Posterior vena cava (tissue), 2 donors: ENCODE data around the gene HCRTR1. TPM values are rescaled to one million over a fixed set of nuclear protein-coding genes. Genes with fewer than 3 reads are reported as not detected.

Experiments used
- DNase-seq: peaks from one replicate; pipeline ENCODE4 v3.0.0-alpha.2; 2020; ENCODE audit warnings: low spot score
- intact Hi-C, 2 donors: fragments of 100-400 bp; cut with DNase I; formaldehyde crosslinking; loops; one replicate each; pipeline versions ENCODE4 v1.14.1 to v1.14.2; 2022 to 2023
- total RNA-seq, 2 donors: library from RNA; stranded (reverse); fragmentation: NEBNext Ultra II Directional; extraction: Animal tissue kit (Norgen Biotek cat#: 25700); gene quantifications; one replicate each; pipeline ENCODE4 v1.2.1, GENCODE V29; 2021
- donor health status: DM: yes; HTN: yes; CAD: no.
- donor health status: DM: yes; HTN: yes; CAD: no.

Gene HCRTR1
- total RNA-seq, 2 donors from 2014 or later, result not detected

DNA sequence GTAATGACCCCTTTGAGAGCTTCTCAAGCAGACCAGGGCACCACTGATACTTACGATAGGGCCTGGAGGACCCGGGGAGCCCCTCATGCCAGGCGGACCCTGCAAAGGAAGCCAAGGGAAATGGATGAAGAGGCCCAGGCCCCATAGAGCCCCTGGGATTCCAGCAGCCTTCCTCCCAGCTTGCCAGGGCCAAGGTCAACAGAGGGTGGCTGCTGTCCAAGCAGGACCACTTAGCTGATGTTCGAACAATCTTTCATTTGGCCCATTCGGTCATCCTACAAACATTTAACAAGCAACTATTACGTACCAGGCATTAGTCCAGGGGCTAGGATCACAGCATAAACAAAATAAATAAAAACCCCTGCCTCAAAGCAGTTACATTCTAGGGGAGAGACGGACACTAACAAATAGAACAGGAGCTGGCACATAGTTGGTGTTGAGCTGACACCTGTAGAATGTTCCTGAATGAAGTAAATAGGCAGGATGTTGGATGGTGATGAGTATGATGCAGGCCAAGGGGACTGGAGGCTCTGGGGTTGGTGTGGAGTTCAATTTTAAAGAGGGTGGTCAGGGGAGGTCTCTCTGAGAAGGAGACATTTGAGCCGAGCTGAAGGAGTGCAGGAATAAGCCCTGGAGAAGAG is 54.2 kb downstream of the HCRTR1 start:
- intact Hi-C loops, result no loop called here
- DNase-seq, result no peak

DNA sequence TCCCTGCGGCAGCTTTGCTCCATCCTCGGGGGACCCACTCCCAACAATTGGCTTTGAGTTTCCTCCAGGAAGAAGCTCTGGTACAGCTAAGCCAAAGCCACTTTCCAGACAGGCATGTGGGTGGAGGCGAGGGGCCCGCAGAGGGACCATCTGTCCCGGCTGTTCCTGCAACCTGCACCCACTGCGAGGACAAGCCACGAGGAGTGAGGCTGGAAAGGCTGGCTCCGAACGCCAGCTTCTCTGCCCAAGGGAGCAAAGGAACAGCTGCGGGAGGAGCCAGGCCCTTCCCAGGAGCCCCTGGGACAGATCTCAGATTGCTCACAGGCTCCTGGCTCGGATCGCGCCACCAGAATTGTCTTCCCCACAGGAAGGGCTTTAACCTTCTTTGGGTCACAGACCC is 55.5 kb downstream of the HCRTR1 start:
- DNase-seq, result no peak

DNA sequence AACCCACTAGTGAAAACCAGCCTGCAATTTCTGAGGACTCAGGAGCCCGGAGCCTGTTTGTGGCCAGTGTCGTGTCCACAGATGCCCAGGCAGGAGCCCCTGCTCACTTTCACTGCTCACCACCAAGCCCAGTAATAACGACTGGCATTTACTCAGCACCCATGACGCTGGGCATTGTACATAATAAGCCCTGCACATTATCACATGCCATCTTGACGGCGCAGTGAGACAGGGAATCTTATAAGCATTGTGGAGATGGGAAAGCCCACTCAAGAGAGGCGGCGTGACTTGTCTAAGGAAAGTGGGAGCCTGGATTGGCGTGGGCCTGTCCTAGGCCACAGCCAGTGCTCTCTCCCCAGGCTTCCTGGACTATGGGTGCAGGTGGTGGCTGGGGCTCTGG is 55.9 kb downstream of the HCRTR1 start:
- no peak for DNase-seq
- intact Hi-C loops, result loop anchor here in 1 of 2 donors (1.0 kb wide), 1 partner anchor 68 kb away; no protein-coding TSS in a partner anchor

More for the DNA sequence above, 55.5 kb downstream of the HCRTR1 start:
- intact Hi-C loops, result loop anchor here in 1 of 2 donors (1.0 kb wide), 1 partner anchor 68 kb away; no protein-coding TSS in a partner anchor

DNA sequence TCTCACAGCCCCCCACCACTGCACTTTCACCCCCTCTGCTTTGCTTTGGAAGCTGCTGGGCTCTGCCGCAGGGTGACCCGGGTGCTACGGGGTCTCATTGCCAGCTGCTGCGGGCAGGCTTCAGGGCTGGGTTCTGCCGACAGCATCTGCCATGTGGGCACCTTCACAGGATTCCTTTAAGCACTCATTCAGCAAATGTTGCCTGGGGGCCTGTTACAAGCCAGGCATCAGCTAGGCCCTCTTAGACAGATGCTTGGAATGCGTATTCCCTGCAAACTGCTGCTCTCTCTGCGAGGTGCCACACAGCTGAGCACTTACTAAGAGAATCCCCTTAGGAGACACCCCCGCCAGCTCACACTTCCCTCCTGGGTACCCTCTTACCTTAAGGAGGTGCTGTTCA is 57.1 kb downstream of the HCRTR1 start:
- no peak for DNase-seq
- intact Hi-C loops, result no loop called here

DNA sequence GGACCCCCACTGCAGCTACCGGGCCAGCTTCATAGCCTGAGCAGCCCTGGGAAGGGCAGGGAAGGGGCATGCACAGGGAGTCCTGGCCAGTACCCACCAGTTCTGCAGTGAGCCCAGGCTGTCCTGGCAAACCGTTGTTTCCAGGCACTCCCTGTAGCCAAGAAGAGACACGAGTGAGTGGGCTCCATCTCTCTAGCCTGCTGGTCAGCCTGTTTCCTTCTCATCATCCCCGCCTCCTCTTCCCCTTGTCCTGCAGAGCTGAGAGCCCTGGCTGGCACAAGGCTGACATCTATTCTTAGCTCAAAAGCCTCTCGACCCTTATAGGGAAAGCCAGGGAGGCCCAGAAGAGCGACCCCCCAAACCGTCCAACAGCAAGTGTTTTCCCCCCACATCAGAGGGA is 57.7 kb downstream of the HCRTR1 start:
- DNase-seq, result no peak
- intact Hi-C loops, result no loop called here

DNA sequence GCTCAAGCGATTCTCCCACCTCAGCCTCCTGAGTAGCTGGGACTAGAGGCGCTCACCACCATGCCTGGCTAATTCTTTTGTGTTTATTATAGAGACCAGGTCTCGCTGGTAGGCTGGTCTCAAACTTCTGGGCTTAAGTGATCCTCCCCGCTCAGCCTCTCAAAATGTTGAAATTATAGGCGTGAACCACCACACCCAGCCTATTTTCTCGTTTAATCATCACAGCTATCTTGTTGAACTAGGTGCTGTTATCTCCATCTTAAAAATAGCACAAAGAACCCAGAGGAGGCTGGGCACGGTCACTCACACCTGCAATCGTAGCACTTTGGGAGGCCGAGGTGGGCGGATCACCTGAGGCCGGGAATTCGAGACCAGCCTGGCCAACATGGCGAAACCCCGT is 58.3 kb downstream of the HCRTR1 start:
- intact Hi-C loops, result no loop called here
- DNase-seq, result no peak

Other genes starting within 250 kb of the HCRTR1 start
- 100 to 1,000 TPM; 132 to 142 TPM for gene FABP3, start 244.6 kb upstream of the HCRTR1 start, total RNA-seq
- 1 to 10 TPM; 3.9 to 5.1 TPM for gene SERINC2, start 204.5 kb upstream of the HCRTR1 start, total RNA-seq
- 100 to 1,000 TPM; 110 to 123 TPM for gene TINAGL1, start 41.2 kb upstream of the HCRTR1 start, total RNA-seq
- 10 to 100 TPM; 55.5 to 62.8 TPM for gene PEF1, start 27.2 kb downstream of the HCRTR1 start, total RNA-seq
- 100 to 1,000 TPM in 1 of 2 donors, 10 to 100 TPM in 1; 93.3 to 179 TPM for gene COL16A1, start 86.3 kb downstream of the HCRTR1 start, total RNA-seq
- 1 to 10 TPM; 3.8 to 5.3 TPM for gene ADGRB2, start 146.7 kb downstream of the HCRTR1 start, total RNA-seq
- 10 to 100 TPM; 13.5 to 23.0 TPM for gene SPOCD1, start 198.3 kb downstream of the HCRTR1 start, total RNA-seq